ENCODE results near the gene GFI1B. TPM values are rescaled to one million over a fixed set of nuclear protein-coding genes. Genes with fewer than 3 reads are reported as not detected.

Gene GFI1B
- total and polyA plus RNA-seq, 2 of the 13 experiments (the other 11 are each of a cell fraction or from before 2014, with no cell fraction given): 0.15 to 0.51 TPM

- TF ChIP-seq, protein P1, sequence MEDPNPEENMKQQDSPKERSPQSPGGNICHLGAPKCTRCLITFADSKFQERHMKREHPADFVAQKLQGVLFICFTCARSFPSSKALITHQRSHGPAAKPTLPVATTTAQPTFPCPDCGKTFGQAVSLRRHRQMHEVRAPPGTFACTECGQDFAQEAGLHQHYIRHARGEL (CRISPR knock-in tag; IDR thresholded peaks at IDR 0.05): no peak
- TF ChIP-seq SP5 (CRISPR knock-in tag; IDR thresholded peaks at IDR 0.05; ENCODE audit: borderline replicate concordance, low read depth): peak; percentile 90
- peak; percentile 91 for TF ChIP-seq KLF13 (CRISPR knock-in tag; IDR thresholded peaks at IDR 0.05)
- TF ChIP-seq SRF (IDR thresholded peaks at IDR 0.05; ENCODE audit: low read depth, low read length): no peak
- peak; percentile 18 for TF ChIP-seq JARID2 (CRISPR knock-in tag; IDR thresholded peaks at IDR 0.05; ENCODE audit: insufficient replicate concordance)
- TF ChIP-seq ZFX (CRISPR knock-in tag; IDR thresholded peaks at IDR 0.05; ENCODE audit: low read depth): peak; percentile 69
- TF ChIP-seq ZNF430 (CRISPR knock-in tag; IDR thresholded peaks at IDR 0.05): peak; percentile 89
- peak; percentile 57; the same call in 1 of the 2 replicates for TF ChIP-seq GMEB2 (CRISPR knock-in tag; IDR thresholded peaks at IDR 0.05; ENCODE audit: low read depth)
- no peak for TF ChIP-seq CREB3 (CRISPR knock-in tag; IDR thresholded peaks at IDR 0.05)
- peak; percentile 73 for TF ChIP-seq ZNF274 (CRISPR knock-in tag; IDR thresholded peaks at IDR 0.05)
- TF ChIP-seq ZNF891 (CRISPR knock-in tag; IDR thresholded peaks at IDR 0.05): peak; percentile 74; the same call in 1 of the 2 replicates
- TF ChIP-seq ZFP91 (CRISPR knock-in tag; IDR thresholded peaks at IDR 0.05; ENCODE audit: borderline replicate concordance): peak; percentile 82; the same call in 1 of the 2 replicates
- peak; percentile 83 for TF ChIP-seq KLF6 (CRISPR knock-in tag; IDR thresholded peaks at IDR 0.05)
- TF ChIP-seq, protein P2, sequence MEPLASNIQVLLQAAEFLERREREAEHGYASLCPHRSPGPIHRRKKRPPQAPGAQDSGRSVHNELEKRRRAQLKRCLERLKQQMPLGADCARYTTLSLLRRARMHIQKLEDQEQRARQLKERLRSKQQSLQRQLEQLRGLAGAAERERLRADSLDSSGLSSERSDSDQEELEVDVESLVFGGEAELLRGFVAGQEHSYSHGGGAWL (CRISPR knock-in tag; IDR thresholded peaks at IDR 0.05): peak; percentile 77; the same call in 1 of the 2 replicates
- 0 out of 2 replicates have a peak, but pooled peaks have one; percentile 54 for TF ChIP-seq ZNF331 (CRISPR knock-in tag; IDR thresholded peaks at IDR 0.05)
- TF ChIP-seq ZFP41 (CRISPR knock-in tag; IDR thresholded peaks at IDR 0.05; ENCODE audit: borderline replicate concordance): no peak
- TF ChIP-seq, protein P3, sequence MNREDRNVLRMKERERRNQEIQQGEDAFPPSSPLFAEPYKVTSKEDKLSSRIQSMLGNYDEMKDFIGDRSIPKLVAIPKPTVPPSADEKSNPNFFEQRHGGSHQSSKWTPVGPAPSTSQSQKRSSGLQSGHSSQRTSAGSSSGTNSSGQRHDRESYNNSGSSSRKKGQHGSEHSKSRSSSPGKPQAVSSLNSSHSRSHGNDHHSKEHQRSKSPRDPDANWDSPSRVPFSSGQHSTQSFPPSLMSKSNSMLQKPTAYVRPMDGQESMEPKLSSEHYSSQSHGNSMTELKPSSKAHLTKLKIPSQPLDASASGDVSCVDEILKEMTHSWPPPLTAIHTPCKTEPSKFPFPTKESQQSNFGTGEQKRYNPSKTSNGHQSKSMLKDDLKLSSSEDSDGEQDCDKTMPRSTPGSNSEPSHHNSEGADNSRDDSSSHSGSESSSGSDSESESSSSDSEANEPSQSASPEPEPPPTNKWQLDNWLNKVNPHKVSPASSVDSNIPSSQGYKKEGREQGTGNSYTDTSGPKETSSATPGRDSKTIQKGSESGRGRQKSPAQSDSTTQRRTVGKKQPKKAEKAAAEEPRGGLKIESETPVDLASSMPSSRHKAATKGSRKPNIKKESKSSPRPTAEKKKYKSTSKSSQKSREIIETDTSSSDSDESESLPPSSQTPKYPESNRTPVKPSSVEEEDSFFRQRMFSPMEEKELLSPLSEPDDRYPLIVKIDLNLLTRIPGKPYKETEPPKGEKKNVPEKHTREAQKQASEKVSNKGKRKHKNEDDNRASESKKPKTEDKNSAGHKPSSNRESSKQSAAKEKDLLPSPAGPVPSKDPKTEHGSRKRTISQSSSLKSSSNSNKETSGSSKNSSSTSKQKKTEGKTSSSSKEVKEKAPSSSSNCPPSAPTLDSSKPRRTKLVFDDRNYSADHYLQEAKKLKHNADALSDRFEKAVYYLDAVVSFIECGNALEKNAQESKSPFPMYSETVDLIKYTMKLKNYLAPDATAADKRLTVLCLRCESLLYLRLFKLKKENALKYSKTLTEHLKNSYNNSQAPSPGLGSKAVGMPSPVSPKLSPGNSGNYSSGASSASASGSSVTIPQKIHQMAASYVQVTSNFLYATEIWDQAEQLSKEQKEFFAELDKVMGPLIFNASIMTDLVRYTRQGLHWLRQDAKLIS (CRISPR knock-in tag; IDR thresholded peaks at IDR 0.05): peak; percentile 72; the same call in 1 of the 2 replicates
- no peak for TF ChIP-seq JUNB (CRISPR knock-in tag; IDR thresholded peaks at IDR 0.05; ENCODE audit: borderline replicate concordance)
- 0 out of 2 replicates have a peak, but pooled peaks have one; percentile 57 for TF ChIP-seq TOPORS (CRISPR knock-in tag; IDR thresholded peaks at IDR 0.05)
- no peak for TF ChIP-seq ZNF776 (CRISPR knock-in tag; IDR thresholded peaks at IDR 0.05)
These were observed 34.0 kb upstream of the GFI1B start, which contains the start of gene TSC1 (continued) for GRCh38 chr9:132944294-132945185.

Measured in HepG2 (cell line).